Trophoblast cell (in vitro differentiated cells and primary cell): ENCODE measurements around the gene TOLLIP. TPM values are rescaled to one million over a fixed set of nuclear protein-coding genes. Genes with fewer than 3 reads are reported as not detected.
A peak's percentile ranks its signal among the peaks of the same experiment; 100 is the strongest.
"Not testable (repeated sequence)": the region's sequence is repeated elsewhere in the genome, so short reads cannot be mapped to it uniquely, and the experiment has no call there.

ENCODE experiments used
- DNase-seq, 2 donors: peaks; one replicate each; pipeline ENCODE4 v3.0.0-alpha.2; 2016
- H2AFZ ChIP-seq: 2 replicates; pipeline ENCODE4 v1.6.1; 2013; ENCODE audit warnings: low read length, moderate library complexity, mild to moderate bottlenecking; ENCODE audit not compliant: insufficient read depth, poor library complexity
- H2AK5ac ChIP-seq: 2 replicates; pipeline ENCODE4 v1.6.1; 2013; ENCODE audit warnings: mild to moderate bottlenecking, low read length
- H2BK120ac ChIP-seq: 2 replicates; pipeline ENCODE4 v1.6.1; 2013; ENCODE audit warnings: low read length, mild to moderate bottlenecking, moderate library complexity; ENCODE audit not compliant: insufficient read depth, poor library complexity
- H2BK12ac ChIP-seq: 2 replicates; pipeline ENCODE4 v1.6.1; 2013; ENCODE audit warnings: mild to moderate bottlenecking, low read length, moderate library complexity
- H2BK5ac ChIP-seq: 2 replicates; pipeline ENCODE4 v1.6.1; 2013; ENCODE audit warnings: low read length, low read depth, moderate library complexity, mild to moderate bottlenecking; ENCODE audit not compliant: poor library complexity
- H3K14ac ChIP-seq: 2 replicates; pipeline ENCODE4 v1.6.1; 2013; ENCODE audit warnings: mild to moderate bottlenecking, low read length
- H3K18ac ChIP-seq: 2 replicates; pipeline ENCODE4 v1.6.1; 2013; ENCODE audit warnings: mild to moderate bottlenecking, low read length
- H3K23ac ChIP-seq: 2 replicates; pipeline ENCODE4 v1.6.1; 2013; ENCODE audit warnings: low read length
- H3K27ac ChIP-seq: 2 replicates; pipeline ENCODE4 v1.5.1; 2013; ENCODE audit warnings: low read depth, mild to moderate bottlenecking, inconsistent platforms, low read length, moderate library complexity
- H3K27me3 ChIP-seq: 2 replicates; pipeline ENCODE4 v1.6.1; 2013; ENCODE audit warnings: inconsistent platforms, mild to moderate bottlenecking, low read length, moderate library complexity; ENCODE audit not compliant: insufficient read depth
- H3K36me3 ChIP-seq, 2 experiments: 1 replicate in 1 of 2; 2 replicates in 1 of 2; pipeline ENCODE4 v1.6.1; 2013; ENCODE audit warnings: low read length in 2 of 2, mild to moderate bottlenecking in 2 of 2, moderate library complexity in 1 of 2; ENCODE audit not compliant: insufficient read depth in 2 of 2, control insufficient read depth in 1 of 2
- H3K4ac ChIP-seq: 2 replicates; pipeline ENCODE4 v1.6.1; 2013; ENCODE audit warnings: low read depth, mild to moderate bottlenecking, low read length, moderate library complexity
- H3K4me1 ChIP-seq, 2 experiments: 1 replicate in 1 of 2; 2 replicates in 1 of 2; pipeline ENCODE4 v1.6.1; 2013; ENCODE audit warnings: low read length in 2 of 2, mild to moderate bottlenecking in 2 of 2, moderate library complexity in 1 of 2; ENCODE audit not compliant: insufficient read depth in 2 of 2, control insufficient read depth in 1 of 2
- H3K4me2 ChIP-seq: 2 replicates; pipeline ENCODE4 v1.6.1; 2013; ENCODE audit warnings: inconsistent platforms, mild to moderate bottlenecking, low read length, moderate library complexity
- H3K4me3 ChIP-seq: 2 replicates; pipeline ENCODE4 v1.5.1; 2013; ENCODE audit warnings: mild to moderate bottlenecking, low read depth, low read length, inconsistent platforms
- H3K79me1 ChIP-seq: one replicate; pipeline ENCODE4 v1.6.1; 2013; ENCODE audit warnings: low read length
- H3K79me2 ChIP-seq: 2 replicates; pipeline ENCODE4 v1.6.1; 2013; ENCODE audit warnings: low read length, mild to moderate bottlenecking; ENCODE audit not compliant: control insufficient read depth, insufficient read depth, poor library complexity
- H3K9ac ChIP-seq: 2 replicates; pipeline ENCODE4 v1.6.1; 2013; ENCODE audit warnings: mild to moderate bottlenecking, low read length
- H3K9me3 ChIP-seq: 2 replicates; pipeline ENCODE4 v1.6.1; 2013; ENCODE audit warnings: low read depth, mild to moderate bottlenecking, control low read depth, inconsistent platforms, low read length; ENCODE audit not compliant: insufficient read depth
- H4K12ac ChIP-seq: 2 replicates; pipeline ENCODE4 v1.6.1; 2013; ENCODE audit warnings: low read depth, mild to moderate bottlenecking, low read length, moderate library complexity
- H4K8ac ChIP-seq: 2 replicates; pipeline ENCODE4 v1.6.1; 2013; ENCODE audit warnings: low read depth, mild to moderate bottlenecking, low read length, moderate library complexity
- H4K91ac ChIP-seq: one replicate; pipeline ENCODE4 v1.6.1; 2013; ENCODE audit warnings: low read depth, mild to moderate bottlenecking, low read length, moderate library complexity
- WGBS: extraction: QIAGEN DNeasy Blood & Tissue Kit; methylation state at CpG from one replicate; pipeline ENCODE4 v1.1.7; 2013; ENCODE audit warnings: missing lambda C conversion rate; ENCODE audit not compliant: insufficient read length, insufficient coverage; ENCODE audit errors: extremely low coverage; 5-methylcytosine and 5-hydroxymethylcytosine counted together
- polyA plus RNA-seq: library from polyadenylated mRNA; stranded (reverse); fragments of 200-250 nt; gene quantifications from 2 replicates; pipeline ENCODE4 v1.2.3, GENCODE V29; 2013

Gene TOLLIP
- 31.6 and 33.1 TPM in 2 replicates for polyA plus RNA-seq

DNA sequence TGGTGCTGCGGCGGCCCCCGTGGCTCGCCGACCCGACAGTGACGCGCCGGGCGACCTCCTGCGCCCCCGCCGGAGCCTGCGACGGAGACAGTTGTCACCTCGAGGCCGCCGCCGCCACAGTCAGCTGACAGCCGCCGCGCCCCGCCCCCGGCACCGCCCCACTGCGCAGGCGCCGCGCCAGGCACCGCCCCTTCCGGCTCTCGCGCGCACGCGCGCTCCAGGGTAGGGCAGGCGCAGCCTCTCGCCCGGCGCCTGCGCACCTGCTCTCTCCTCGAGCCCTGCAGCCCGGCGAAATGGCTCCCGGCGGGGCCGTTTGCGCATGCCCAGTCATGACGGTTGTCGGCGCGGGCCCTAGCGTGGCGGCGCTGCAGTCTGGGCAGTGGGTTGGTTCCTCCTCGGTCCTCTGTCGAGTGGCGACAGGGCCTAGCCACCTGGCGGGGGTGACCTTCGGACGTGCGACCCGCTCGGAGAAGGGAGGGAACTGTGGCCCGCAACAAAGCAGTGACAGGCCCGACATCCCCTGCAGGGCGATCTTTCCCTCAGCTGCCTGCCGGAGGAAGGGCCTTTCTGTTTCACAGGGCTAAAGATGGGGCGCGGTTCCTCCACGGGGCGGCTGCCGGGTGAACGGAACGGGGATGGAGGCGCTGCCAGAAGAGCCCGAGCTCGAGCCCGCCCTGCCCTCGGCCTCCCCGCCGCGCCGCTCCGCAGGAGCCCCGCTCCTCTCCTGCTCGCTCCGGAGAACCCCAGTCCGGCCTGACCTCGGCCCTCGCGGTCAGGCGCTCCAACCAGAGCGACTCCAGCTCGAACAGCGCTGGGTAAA, at the start of gene TOLLIP:
Gene TOLLIP (minus strand): TSS at position 135 of the 820 bp plus-strand sequence. CDS start 134 bp downstream, at position 1.
- Histone ChIP-seq H3K9me3 (peaks cover 1% of the 10 kb centered on the region), H3K4me1 (peaks cover 10 to 18% of the 10 kb centered on the region in 2 experiments), H2BK120ac (peak within 1 kb of the TSS; percentile 86), H2AFZ (peak within 1 kb of the TSS; percentile 99), H4K12ac (peak within 1 kb of the TSS; percentile 99), H3K4ac (peak within 1 kb of the TSS; percentile 97), H3K4me2 (peak within 1 kb of the TSS; percentile 95), H3K27ac (peak within 1 kb of the TSS; percentile 40), H3K18ac (peak within 1 kb of the TSS; percentile 99), H3K79me1 (peaks cover 12% of the 10 kb centered on the region), H2AK5ac (peak within 1 kb of the TSS; percentile 71), H3K36me3 (peaks cover 16 to 20% of the 10 kb centered on the region in 2 experiments), H3K14ac (peak within 1 kb of the TSS; percentile 96), H2BK5ac (peak within 1 kb of the TSS; percentile 85), H3K23ac (no peak within 1 kb of the TSS), H3K4me3 (peak within 1 kb of the TSS; percentile 100), H4K91ac (peak within 1 kb of the TSS; percentile 93), H3K79me2 (peaks cover 19% of the 10 kb centered on the region), H2BK12ac (no peak within 1 kb of the TSS), H3K27me3 (no peaks in the 10 kb centered on the region), H3K9ac (peak within 1 kb of the TSS; percentile 90), H4K8ac (peak within 1 kb of the TSS; percentile 97)
- peak; percentile 95 to 98 for DNase-seq
- WGBS = no CpG with 5 or more reads among the region's 97 CpGs

DNA sequence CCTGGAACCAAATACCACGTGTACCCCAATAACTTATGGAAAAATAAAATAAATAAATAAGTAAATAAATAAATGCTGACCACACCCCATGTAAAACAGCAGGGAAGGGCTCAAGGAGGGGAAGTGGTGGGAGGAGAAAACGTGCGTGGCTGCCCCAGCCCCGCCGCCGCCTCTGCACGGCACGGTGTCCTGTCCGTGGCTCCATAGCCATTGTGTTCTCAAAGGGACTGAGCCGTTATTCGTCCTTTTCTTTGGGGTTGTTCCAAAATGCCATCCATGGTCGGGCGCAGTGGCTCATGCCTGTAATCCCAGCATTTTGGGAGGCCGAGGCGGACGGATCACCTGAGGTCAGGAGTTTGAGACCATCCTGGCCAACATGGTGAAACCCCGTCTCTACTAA, 49.5 kb upstream of the TOLLIP start:
- H3K14ac ChIP-seq, H2BK12ac ChIP-seq, H2AFZ ChIP-seq, H2BK5ac ChIP-seq, H3K4me1 ChIP-seq, H2AK5ac ChIP-seq, H3K79me2 ChIP-seq, H2BK120ac ChIP-seq, DNase-seq, H4K12ac ChIP-seq, H3K23ac ChIP-seq, H3K36me3 ChIP-seq, H3K9ac ChIP-seq, H4K8ac ChIP-seq, H3K79me1 ChIP-seq, H3K27ac ChIP-seq, H3K18ac ChIP-seq, H3K4ac ChIP-seq, H4K91ac ChIP-seq, H3K4me2 ChIP-seq, H3K27me3 ChIP-seq, H3K4me3 ChIP-seq: not testable (repeated sequence)
- H3K9me3 ChIP-seq = peaks cover 37% of the 10 kb centered on the region
- WGBS = no CpG with 5 or more reads among the region's 17 CpGs

- Histone ChIP-seq H3K4me3 (no peak overlapping the region), H2AK5ac (no peak overlapping the region)
Measured at GRCh38 chr11:1358286-1358685, 48.9 kb upstream of the TOLLIP start.

GRCh38 chr11:1356478-1356960, 47.1 kb upstream of the TOLLIP start:
- DNase-seq = no peak
- Histone ChIP-seq H4K91ac (no peak overlapping the region), H4K8ac (no peak overlapping the region), H2AK5ac (no peak overlapping the region), H2AFZ (no peak overlapping the region), H2BK120ac (no peak overlapping the region), H3K4me2 (no peak overlapping the region), H3K23ac (no peak overlapping the region), H3K36me3 (no peaks in the 10 kb centered on the region), H4K12ac (no peak overlapping the region), H3K4me1 (no peaks in the 10 kb centered on the region), H3K18ac (no peak overlapping the region), H3K79me2 (no peaks in the 10 kb centered on the region), H3K14ac (no peak overlapping the region), H2BK12ac (no peak overlapping the region), H3K9me3 (peaks cover 19% of the 10 kb centered on the region), H2BK5ac (no peak overlapping the region), H3K4me3 (no peak overlapping the region), H3K27me3 (no peaks in the 10 kb centered on the region), H3K27ac (no peak overlapping the region), H3K4ac (no peak overlapping the region), H3K9ac (no peak overlapping the region), H3K79me1 (no peaks in the 10 kb centered on the region)
- no CpG with 5 or more reads among the region's 13 CpGs for WGBS

More at GRCh38 chr11:1358286-1358685, 48.9 kb upstream of the TOLLIP start:
- Histone ChIP-seq H3K36me3 (no peaks in the 10 kb centered on the region), H4K12ac (no peak overlapping the region), H2BK5ac (no peak overlapping the region), H3K27ac (no peak overlapping the region), H3K4me2 (no peak overlapping the region), H2BK12ac (no peak overlapping the region), H3K4ac (no peak overlapping the region), H3K9me3 (peaks cover 32% of the 10 kb centered on the region), H4K91ac (no peak overlapping the region), H3K9ac (no peak overlapping the region), H3K18ac (no peak overlapping the region), H2BK120ac (no peak overlapping the region), H3K27me3 (no peaks in the 10 kb centered on the region), H4K8ac (no peak overlapping the region), H3K14ac (no peak overlapping the region), H3K79me1 (no peaks in the 10 kb centered on the region), H3K4me1 (no peaks in the 10 kb centered on the region), H2AFZ (no peak overlapping the region), H3K79me2 (no peaks in the 10 kb centered on the region), H3K23ac (no peak overlapping the region)
- DNase-seq = no peak
- WGBS = no CpG with 5 or more reads among the region's 16 CpGs
